GM21367 (cell line): ENCODE data around the gene SREK1.
A peak's percentile ranks its signal among the peaks of the same experiment; 100 is the strongest.
"Not testable (repeated sequence)": the region's sequence is repeated elsewhere in the genome, so short reads cannot be mapped to it uniquely, and the experiment has no call there.

Source experiments
- ATAC-seq: cut with Tn5 transposase; IDR thresholded peaks from one replicate; pipeline ENCODE4 v1.9.1; 2021; ENCODE audit not compliant: unreplicated experiment

The SREK1 gene

GRCh38 chr5:66144074-66144833 lies at the start of gene SREK1:
Gene SREK1, plus strand, starts transcription at chr5:66144300. Its CDS starts 77 bp downstream, at chr5:66144377.
- ATAC-seq = peak; percentile 80

- ATAC-seq = no peak
Measured at GRCh38 chr5:66100851-66101250, 43.2 kb upstream of the SREK1 start.

- no peak for ATAC-seq
Measured at GRCh38 chr5:66113160-66113559, 30.9 kb upstream of the SREK1 start.

GRCh38 chr5:66118304-66118703 lies 25.8 kb upstream of the SREK1 start:
- no peak for ATAC-seq

GRCh38 chr5:66122379-66123034 lies 21.6 kb upstream of the SREK1 start:
- no peak for ATAC-seq

GRCh38 chr5:66129144-66129543 lies 15.0 kb upstream of the SREK1 start:
- ATAC-seq = no peak

- no peak for ATAC-seq
Measured at GRCh38 chr5:66130493-66130892, 13.6 kb upstream of the SREK1 start.

GRCh38 chr5:66134407-66134861 lies 9.7 kb upstream of the SREK1 start:
- no peak for ATAC-seq

- no peak for ATAC-seq
Measured at GRCh38 chr5:66136053-66136452, 8.0 kb upstream of the SREK1 start.

GRCh38 chr5:66136944-66137343 lies 7.2 kb upstream of the SREK1 start:
- not testable (repeated sequence) for ATAC-seq

- no peak for ATAC-seq
Measured at GRCh38 chr5:66138637-66139317, 5.3 kb upstream of the SREK1 start.

GRCh38 chr5:66139318-66139712 lies 4.8 kb upstream of the SREK1 start:
- no peak for ATAC-seq

- ATAC-seq = no peak
Measured at GRCh38 chr5:66142417-66142816, 1.7 kb upstream of the SREK1 start.

- ATAC-seq = peak; percentile 19
Measured at GRCh38 chr5:66143473-66144073, 527 bp upstream of the SREK1 start.

- peak; percentile 31 for ATAC-seq
Measured at GRCh38 chr5:66144834-66145390, 812 bp downstream of the SREK1 start.

GRCh38 chr5:66145737-66146136 lies 1.6 kb downstream of the SREK1 start:
- ATAC-seq = no peak

GRCh38 chr5:66149950-66150349 lies 5.8 kb downstream of the SREK1 start:
- no peak for ATAC-seq

- ATAC-seq = no peak
Measured at GRCh38 chr5:66151030-66151429, 6.9 kb downstream of the SREK1 start.

- no peak for ATAC-seq
Measured at GRCh38 chr5:66151491-66151890, 7.4 kb downstream of the SREK1 start.

GRCh38 chr5:66157046-66157445 lies 12.9 kb downstream of the SREK1 start:
- ATAC-seq = no peak

GRCh38 chr5:66161356-66161755 lies 17.3 kb downstream of the SREK1 start:
- ATAC-seq = no peak
